ENCODE measurements around the gene GYPA.
A peak's percentile ranks its signal among the peaks of the same experiment; 100 is the strongest.
"Not testable (repeated sequence)": the region's sequence is repeated elsewhere in the genome, so short reads cannot be mapped to it uniquely, and the experiment has no call there.

The GYPA gene

GRCh38 chr4:144140594-144141295, at the start of gene GYPA:
GYPA (minus strand) TSS chr4:144140718; CDS start chr4:144140635, 83 bp downstream.
- in situ Hi-C loops (cut with HindIII; ENCODE audit: low pct_unique_long_range_greater_than_20kb, low sequenced_read_pairs): not testable (repeated sequence)

DNA sequence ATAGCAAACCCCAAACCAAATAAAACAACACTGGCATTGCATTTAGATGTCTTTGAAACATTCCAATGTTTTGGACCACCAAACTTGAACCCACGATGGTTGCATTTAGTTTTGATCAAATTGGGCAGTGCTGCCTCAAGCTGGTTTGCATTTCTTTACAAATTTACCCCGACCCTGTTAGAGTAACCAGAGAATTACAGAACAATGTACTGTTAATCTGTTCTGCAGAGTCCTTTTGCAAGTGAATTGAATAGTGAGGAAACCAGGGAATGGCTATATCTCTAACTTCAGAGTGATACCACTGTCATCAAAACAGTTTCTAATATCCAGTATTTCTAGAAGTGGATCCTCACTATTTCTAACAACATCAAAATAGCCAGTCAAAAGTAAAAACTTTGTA, 49.5 kb upstream of the GYPA start:
- in situ Hi-C loops (cut with HindIII; ENCODE audit: low pct_unique_long_range_greater_than_20kb, low sequenced_read_pairs): no loop called here
- no peak for DNase-seq (ENCODE audit: low read depth in 1 of 2, low spot score in 1 of 2)

More at GRCh38 chr4:144140594-144141295, at the start of gene GYPA:
- DNase-seq (ENCODE audit: low read depth in 1 of 2, low spot score in 1 of 2): not testable (repeated sequence)

DNA sequence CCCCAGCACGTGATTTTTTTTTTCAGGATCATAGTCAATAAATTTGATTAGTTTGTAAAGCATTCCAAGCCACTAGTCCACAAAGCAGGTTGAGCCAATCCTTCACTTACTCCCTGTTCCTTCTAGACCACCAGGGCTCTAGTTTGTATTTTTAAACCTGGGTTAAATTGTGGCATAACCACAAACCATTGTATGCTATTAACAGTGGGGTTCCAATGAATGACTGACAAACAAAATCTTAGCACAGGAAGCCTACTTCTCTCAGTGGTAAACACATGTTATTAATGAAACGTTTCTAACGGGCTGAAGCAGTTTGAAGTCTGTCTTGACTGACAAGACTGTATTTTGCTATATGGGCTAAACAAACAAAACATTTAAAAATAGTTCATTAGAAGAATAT, 48.6 kb upstream of the GYPA start:
- no peak for TF ChIP-seq JUND (IDR thresholded peaks at IDR 0.05; ENCODE audit: low read depth)
- in situ Hi-C loops (cut with HindIII; ENCODE audit: low pct_unique_long_range_greater_than_20kb, low sequenced_read_pairs): no loop called here
- no peak for DNase-seq (ENCODE audit: low read depth in 1 of 2, low spot score in 1 of 2)

More for the DNA sequence above, 49.5 kb upstream of the GYPA start:
- no peak for TF ChIP-seq JUND (IDR thresholded peaks at IDR 0.05; ENCODE audit: low read depth)

GRCh38 chr4:144185086-144185485, 44.6 kb upstream of the GYPA start:
- in situ Hi-C loops (cut with HindIII; ENCODE audit: low pct_unique_long_range_greater_than_20kb, low sequenced_read_pairs): no loop called here
- no peak for DNase-seq (ENCODE audit: low read depth in 1 of 2, low spot score in 1 of 2)
- no peak for TF ChIP-seq JUND (IDR thresholded peaks at IDR 0.05; ENCODE audit: low read depth)

DNA sequence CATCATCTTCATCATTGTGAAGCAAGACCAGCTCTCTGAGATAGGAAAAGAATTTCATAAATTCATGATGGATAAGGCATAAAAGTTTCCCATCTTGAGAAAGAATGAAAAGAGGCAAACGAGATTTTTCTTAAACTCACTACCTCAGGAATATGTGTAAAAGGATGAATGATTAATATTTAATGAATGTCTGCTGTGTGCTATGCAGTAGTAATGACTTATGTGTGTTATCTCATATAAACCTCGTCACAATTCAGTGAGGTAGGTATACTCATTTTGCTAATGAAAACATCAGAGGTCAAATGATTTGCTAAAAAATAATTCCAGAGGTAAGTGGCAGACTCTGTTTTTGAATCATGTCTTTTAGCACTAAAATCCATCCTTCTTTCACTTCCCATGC, 42.6 kb upstream of the GYPA start:
- TF ChIP-seq JUND (IDR thresholded peaks at IDR 0.05; ENCODE audit: low read depth): no peak
- in situ Hi-C loops (cut with HindIII; ENCODE audit: low pct_unique_long_range_greater_than_20kb, low sequenced_read_pairs): no loop called here

DNA sequence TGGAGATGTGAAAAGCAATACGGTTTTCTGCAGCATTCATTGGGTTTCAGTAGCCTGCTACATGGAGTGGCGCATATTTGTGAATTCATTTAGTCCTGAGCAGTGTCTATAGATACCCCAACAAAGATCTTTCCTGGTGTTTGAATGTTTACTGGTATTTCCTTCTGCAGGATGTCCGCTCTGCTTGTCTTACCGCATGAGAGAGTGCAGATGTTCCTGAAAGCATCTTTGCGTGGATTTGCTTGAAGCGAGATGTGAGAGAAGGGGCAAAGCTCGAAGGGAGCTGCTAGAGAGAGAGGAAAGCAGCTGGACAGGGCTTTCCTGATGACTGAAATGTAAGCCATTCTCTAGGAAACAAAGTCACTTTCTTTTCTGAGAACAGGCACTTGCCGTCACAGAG, 40.9 kb upstream of the GYPA start:
- no peak for TF ChIP-seq JUND (IDR thresholded peaks at IDR 0.05; ENCODE audit: low read depth)
- in situ Hi-C loops (cut with HindIII; ENCODE audit: low pct_unique_long_range_greater_than_20kb, low sequenced_read_pairs): no loop called here
- DNase-seq (ENCODE audit: low read depth in 1 of 2, low spot score in 1 of 2): no peak

More for the DNA sequence above, 42.6 kb upstream of the GYPA start:
- DNase-seq (ENCODE audit: low read depth in 1 of 2, low spot score in 1 of 2): no peak

DNA sequence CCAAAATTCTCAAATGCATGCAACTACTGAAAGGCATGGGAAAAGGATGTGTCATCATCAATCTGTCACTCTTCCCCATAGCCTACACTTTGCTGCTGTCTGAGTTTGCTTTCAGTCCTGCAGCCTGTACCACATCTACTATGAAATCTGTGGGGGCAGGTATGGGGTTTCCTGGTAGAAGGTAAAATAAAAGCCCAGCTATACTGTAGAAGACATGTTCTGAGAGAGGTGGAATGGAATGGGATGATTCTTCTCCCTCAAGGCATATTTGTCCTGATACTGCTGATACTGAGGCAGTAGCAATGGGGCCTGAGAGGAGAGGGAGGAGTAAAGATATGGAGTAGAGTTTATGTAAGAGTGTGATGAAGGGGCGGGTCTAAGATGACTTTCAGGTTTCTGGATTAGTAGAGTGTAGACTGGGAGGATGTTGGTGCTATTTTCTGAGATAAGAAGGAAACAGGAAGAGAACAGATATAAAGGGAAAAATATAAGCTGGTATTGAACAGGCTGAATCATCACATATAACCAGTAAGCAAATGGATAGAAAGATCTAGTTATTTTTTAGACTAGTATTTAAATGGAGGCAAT, 38.7 kb upstream of the GYPA start:
- no peak for DNase-seq (ENCODE audit: low read depth in 1 of 2, low spot score in 1 of 2)
- no peak for TF ChIP-seq JUND (IDR thresholded peaks at IDR 0.05; ENCODE audit: low read depth)
- in situ Hi-C loops (cut with HindIII; ENCODE audit: low pct_unique_long_range_greater_than_20kb, low sequenced_read_pairs): no loop called here

DNA sequence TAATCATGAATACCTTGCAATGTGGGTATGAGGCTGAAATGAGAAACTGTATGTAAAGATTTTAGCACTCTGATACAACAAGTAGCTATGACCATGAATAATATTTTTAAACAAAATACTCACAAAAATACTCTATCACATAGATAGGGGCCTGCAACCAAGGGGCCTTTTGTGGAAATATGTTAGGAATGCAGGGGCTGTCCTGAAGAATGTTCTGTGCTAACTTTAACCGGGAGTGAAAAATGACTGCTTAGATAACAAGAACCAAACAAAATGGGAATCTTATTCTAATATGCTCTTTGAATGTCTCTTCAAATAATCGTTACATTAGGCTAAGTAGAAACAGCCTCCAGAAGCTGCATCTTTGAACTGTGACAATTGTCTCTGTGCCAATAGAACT, 37.9 kb upstream of the GYPA start:
- DNase-seq (ENCODE audit: low read depth in 1 of 2, low spot score in 1 of 2): no peak
- no peak for TF ChIP-seq JUND (IDR thresholded peaks at IDR 0.05; ENCODE audit: low read depth)
- in situ Hi-C loops (cut with HindIII; ENCODE audit: low pct_unique_long_range_greater_than_20kb, low sequenced_read_pairs): no loop called here

DNA sequence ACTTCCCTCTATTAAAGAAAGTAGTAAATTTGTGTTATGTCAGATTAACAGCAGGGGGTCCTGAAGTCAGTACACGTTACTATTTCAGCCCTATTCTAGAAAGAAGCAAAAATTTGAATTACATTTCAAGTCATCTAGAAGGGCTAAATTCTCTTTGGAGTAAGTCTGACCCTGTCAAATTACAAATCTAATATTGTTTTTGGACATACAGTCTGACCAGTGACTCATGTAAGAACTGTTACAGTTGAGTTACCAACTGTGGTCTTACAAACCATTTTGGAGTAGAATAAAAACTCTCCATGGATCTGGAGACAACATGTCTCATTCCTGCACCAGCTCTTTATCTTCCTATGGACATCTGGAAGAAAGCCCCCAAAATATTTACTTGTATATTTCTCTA, 36.0 kb upstream of the GYPA start:
- TF ChIP-seq JUND (IDR thresholded peaks at IDR 0.05; ENCODE audit: low read depth): no peak
- no peak for DNase-seq (ENCODE audit: low read depth in 1 of 2, low spot score in 1 of 2)
- in situ Hi-C loops (cut with HindIII; ENCODE audit: low pct_unique_long_range_greater_than_20kb, low sequenced_read_pairs): no loop called here

DNA sequence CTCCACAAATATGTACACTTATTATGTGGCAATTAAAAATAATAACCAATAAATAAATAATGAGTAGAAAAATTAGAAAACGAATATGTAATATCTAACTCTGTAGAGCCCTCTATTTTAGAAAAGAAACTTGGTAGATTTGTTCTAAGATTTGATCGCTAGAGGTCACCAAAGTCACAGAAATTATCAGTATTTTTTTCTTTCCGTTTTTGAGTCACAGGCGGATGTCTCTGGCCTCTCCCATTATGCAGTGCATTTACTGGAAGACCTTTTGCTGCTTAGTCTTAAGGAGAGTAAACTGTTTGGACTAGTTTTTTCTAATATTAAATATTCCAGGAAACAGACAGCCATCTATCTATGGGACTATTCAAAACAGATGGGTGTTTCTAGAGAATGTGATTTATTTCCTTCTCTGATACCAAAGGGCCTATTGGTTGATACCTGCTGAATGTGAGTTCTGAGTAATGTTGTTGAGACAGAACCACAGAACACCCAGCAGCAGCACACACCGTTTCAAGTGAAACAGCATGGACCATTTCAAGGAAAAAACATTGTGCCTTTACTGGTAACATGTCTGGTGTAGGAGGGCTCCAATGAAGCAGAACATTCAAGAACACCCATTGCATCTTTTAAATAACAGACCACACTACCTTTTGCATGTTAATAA, 34.0 kb upstream of the GYPA start:
- in situ Hi-C loops (cut with HindIII; ENCODE audit: low pct_unique_long_range_greater_than_20kb, low sequenced_read_pairs): no loop called here
- no peak for TF ChIP-seq JUND (IDR thresholded peaks at IDR 0.05; ENCODE audit: low read depth)
- DNase-seq (ENCODE audit: low read depth in 1 of 2, low spot score in 1 of 2): peak; percentile 1 to 67

- in situ Hi-C loops (cut with HindIII; ENCODE audit: low pct_unique_long_range_greater_than_20kb, low sequenced_read_pairs): no loop called here
- no peak for DNase-seq (ENCODE audit: low read depth in 1 of 2, low spot score in 1 of 2)
- no peak for TF ChIP-seq JUND (IDR thresholded peaks at IDR 0.05; ENCODE audit: low read depth)
Measured at GRCh38 chr4:144171697-144172096, 31.2 kb upstream of the GYPA start.

DNA sequence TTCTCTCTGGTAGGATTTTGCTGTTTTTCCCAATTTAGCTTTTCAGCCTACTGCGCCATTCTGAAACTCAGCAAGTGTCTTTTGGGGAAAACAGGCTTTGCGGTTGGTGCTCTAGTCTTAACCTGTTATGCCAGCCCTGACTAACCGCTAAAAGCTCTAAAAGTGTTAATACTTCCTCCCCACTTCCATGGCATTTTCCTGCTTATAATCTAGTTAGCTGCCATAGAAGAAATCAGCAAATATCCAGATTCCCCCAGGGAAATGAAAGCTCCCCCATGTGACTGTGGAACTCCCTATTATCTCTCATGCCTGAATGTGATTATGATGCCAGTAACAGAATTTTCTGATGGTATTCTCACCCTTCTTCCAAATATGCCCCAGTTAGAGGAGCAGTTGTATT, 28.7 kb upstream of the GYPA start:
- in situ Hi-C loops (cut with HindIII; ENCODE audit: low pct_unique_long_range_greater_than_20kb, low sequenced_read_pairs): no loop called here
- no peak for TF ChIP-seq JUND (IDR thresholded peaks at IDR 0.05; ENCODE audit: low read depth)
- no peak for DNase-seq (ENCODE audit: low read depth in 1 of 2, low spot score in 1 of 2)

GRCh38 chr4:144154044-144154443, 13.5 kb upstream of the GYPA start:
- TF ChIP-seq JUND (IDR thresholded peaks at IDR 0.05; ENCODE audit: low read depth): no peak
- no peak for DNase-seq (ENCODE audit: low read depth in 1 of 2, low spot score in 1 of 2)
- in situ Hi-C loops (cut with HindIII; ENCODE audit: low pct_unique_long_range_greater_than_20kb, low sequenced_read_pairs): no loop called here

DNA sequence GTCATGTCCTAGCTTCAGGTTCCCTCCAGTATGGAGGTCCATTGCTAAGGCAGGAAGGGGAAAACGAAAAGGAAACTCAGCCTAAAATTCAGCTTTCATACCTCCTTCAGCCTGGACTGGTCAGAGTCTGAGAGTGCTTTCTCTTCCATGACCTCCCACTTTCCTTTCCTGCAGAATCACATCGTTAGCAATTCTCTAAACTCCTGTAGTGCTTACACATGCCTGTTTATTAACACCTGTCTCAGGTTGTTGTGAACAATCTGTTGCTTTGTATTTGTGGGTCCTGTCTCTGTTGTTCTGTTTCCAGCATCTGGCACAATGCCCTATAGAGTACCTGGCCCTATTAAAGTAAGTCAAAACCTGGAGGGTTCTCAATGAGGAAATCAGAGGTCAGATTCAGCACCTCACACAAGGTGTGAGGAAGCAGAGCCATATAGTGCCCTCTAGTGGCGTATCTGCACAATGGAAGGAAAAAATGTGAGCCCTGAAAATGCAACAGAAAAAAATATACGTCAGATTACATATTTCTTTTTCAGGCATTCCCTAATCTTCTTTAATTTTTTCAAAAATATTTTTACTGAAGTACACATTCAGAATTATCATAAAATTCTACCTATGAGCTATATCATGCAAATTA, 2.3 kb upstream of the GYPA start:
- in situ Hi-C loops (cut with HindIII; ENCODE audit: low pct_unique_long_range_greater_than_20kb, low sequenced_read_pairs): not testable (repeated sequence)

More for the DNA sequence above, 2.3 kb upstream of the GYPA start:
- DNase-seq (ENCODE audit: low read depth in 1 of 2, low spot score in 1 of 2): peak in 1 of 2 experiments; percentile 49

All from T47D (cell line).